Small intestine (tissue), 4 donors: ENCODE data around the gene PAX8. TPM values are rescaled to one million over a fixed set of nuclear protein-coding genes. Genes with fewer than 3 reads are reported as not detected.

ENCODE experiments used
- polyA plus RNA-seq, 4 donors: library from polyadenylated mRNA; stranded (reverse) in 3 of 4; unstranded in 1 of 4; fragments of 200-250 nt in 3 of 4; fragments of 120-200 nt in 1 of 4; gene quantifications; one replicate each; pipeline versions ENCODE4 v1.2.1 to v1.2.3, GENCODE V29; 2013
- donor health status: healthy with polysubstance abuse.
- donor health status: Bipolar disorder and iron deficiency.
- donor health status: healthy.

PAX8 gene
- polyA plus RNA-seq, 4 donors: 0.45 to 5.5 (median 2.5) TPM

Other genes starting within 250 kb of the PAX8 start
- gene IL36B, start 226.1 kb downstream of the PAX8 start, polyA plus RNA-seq: not detected
- gene IL36RN, start 219.7 kb downstream of the PAX8 start, polyA plus RNA-seq: not detected
- under 1 TPM in 1 of 4 donors, not detected in 3; 0.25 TPM for gene IL1F10, start 211.0 kb downstream of the PAX8 start, polyA plus RNA-seq
- gene IL1RN, start 151.3 kb downstream of the PAX8 start, polyA plus RNA-seq: 10 to 100 TPM in 3 of 4 donors, under 1 TPM in 1; 0.44 to 69.8 (median 24.3) TPM
- gene PSD4, start 105.0 kb downstream of the PAX8 start, polyA plus RNA-seq: 10 to 100 TPM; 24.7 to 39.2 (median 32.7) TPM
- 10 to 100 TPM; 16.3 to 33.5 (median 25.6) TPM for gene ZNG1B, start 158.8 kb upstream of the PAX8 start, polyA plus RNA-seq
- gene FOXD4L1, start 219.7 kb upstream of the PAX8 start, polyA plus RNA-seq: under 1 TPM in 2 of 4 donors, not detected in 2; 0.06 to 0.45 TPM